GDM1 (cell line): ENCODE measurements around the gene TAS1R1.
"Not testable (repeated sequence)": the region's sequence is repeated elsewhere in the genome, so short reads cannot be mapped to it uniquely, and the experiment has no call there.

Experiments
- DNase-seq: peaks from one replicate; lab custom pipeline; 2025; lab: John Stamatoyannopoulos, UW

Gene TAS1R1

GRCh38 chr1:6591222-6591621 lies 36.1 kb downstream of the TAS1R1 start:
- peak; percentile 69 for DNase-seq

GRCh38 chr1:6591644-6592043 lies 36.5 kb downstream of the TAS1R1 start:
- DNase-seq, result no peak

GRCh38 chr1:6592441-6592840 lies 37.3 kb downstream of the TAS1R1 start:
- DNase-seq, result no peak

DNA sequence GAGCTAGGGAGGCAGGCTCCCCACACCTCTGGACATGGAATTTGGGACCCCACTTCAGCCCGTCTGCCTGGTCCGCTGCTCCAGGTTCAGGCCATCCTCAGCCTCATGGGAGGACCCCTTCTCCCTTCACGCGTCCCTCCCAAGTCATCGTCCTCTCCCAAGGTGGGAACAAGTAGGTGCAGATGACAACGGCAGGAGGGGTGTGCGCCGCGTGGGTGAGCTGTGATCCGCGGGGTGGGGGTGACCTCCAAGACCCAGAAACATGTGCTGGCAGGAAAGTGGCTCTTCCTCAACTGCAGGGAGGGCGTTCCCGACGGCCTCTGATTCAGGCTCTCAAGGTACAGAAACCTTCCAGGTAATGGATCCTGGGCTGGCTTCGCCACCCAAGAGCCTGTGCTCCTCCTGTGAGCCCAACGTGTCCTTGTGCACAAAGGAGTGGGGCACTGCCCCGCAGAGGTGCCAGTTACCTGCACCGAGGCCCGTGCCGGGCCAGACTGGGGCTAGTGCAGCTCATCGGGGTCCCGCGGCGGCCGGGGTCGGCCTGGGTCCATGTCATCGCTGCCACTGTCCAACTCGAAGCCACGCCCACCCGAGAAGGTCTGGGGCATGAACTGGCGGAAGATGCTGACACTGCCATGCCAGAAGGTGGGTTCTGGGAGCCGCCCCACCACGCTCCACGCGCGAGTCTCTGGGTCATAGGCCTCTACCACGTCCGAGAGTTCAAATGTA lies 37.9 kb downstream of the TAS1R1 start:
- DNase-seq, result no peak

DNA sequence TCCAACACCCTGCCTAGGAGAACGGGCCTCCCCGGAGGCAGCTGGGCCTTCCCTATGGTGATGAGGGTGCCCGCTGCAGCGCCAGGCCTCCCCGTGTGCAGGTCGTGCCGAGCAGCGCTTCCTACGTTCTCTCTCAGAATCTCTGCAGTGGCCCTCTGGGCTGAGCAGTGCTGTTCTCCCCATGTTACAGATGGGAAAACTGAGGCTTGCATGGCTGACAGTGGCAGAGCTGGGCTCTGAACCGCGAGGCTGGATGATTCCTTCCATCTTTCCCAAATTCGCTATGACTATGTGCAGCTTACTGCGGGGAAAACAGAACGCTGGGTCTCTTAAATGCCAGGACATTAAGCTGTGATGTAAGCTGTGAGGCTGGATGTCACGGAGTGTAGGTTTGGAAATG lies 38.7 kb downstream of the TAS1R1 start:
- no peak for DNase-seq

DNA sequence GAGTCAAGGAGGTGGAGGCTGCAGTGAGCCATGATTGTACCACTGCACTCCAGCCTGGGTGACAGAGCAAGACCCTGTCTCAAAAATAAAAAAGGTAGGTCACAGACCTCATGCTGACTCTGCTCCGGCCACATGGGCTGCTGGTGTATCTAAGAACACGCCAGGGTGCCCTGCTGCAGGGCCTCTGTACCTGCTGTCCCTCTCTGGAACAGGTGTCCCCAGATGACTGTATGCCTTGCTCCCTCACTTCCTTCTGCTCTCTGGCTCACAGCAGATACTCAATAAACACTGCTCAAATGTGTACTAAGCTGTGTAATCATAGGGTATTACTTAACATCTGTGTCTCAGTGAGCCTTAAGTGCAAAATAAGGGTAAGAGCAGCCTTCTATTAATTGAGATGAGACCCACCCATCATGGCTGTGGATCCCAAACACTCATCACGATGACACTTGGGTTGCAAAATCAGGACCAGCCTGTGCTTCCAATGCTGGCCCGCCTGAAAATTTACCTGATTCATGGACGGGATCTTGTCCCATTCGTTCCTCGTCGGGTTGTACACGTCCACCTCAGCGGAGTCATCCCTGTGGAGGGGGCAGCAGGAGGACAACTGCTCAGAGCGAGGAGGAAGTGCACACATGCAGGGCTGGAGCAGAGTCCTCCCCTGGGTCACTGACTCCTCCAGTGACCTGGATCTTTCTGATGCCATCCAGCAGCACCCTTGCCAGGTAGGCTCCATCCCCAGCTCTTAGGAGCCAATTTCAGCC lies 40.1 kb downstream of the TAS1R1 start:
- no peak for DNase-seq

DNA sequence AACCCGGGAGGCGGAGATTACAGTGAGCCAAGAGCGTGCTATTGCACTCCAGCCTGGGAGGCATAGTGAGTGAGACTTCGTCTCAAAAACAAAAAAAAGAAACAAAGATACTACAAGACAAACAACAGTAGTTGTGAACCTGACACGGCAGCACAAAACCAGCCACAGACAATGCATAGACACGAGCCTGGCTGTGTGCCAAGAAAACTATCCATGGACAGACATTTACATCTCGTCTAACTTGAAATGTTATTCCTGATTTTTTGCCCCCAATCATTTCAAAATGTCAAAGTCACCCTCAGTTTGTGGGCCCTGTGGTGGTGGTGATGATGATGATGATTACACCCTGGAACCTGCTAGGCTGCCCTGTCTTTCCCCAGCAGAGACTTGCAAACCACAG lies 41.2 kb downstream of the TAS1R1 start:
- DNase-seq, result no peak

- no peak for DNase-seq
Observed at GRCh38 chr1:6596886-6597776, 42.0 kb downstream of the TAS1R1 start.

- DNase-seq, result no peak
Observed at GRCh38 chr1:6597777-6598131, 42.6 kb downstream of the TAS1R1 start.

DNA sequence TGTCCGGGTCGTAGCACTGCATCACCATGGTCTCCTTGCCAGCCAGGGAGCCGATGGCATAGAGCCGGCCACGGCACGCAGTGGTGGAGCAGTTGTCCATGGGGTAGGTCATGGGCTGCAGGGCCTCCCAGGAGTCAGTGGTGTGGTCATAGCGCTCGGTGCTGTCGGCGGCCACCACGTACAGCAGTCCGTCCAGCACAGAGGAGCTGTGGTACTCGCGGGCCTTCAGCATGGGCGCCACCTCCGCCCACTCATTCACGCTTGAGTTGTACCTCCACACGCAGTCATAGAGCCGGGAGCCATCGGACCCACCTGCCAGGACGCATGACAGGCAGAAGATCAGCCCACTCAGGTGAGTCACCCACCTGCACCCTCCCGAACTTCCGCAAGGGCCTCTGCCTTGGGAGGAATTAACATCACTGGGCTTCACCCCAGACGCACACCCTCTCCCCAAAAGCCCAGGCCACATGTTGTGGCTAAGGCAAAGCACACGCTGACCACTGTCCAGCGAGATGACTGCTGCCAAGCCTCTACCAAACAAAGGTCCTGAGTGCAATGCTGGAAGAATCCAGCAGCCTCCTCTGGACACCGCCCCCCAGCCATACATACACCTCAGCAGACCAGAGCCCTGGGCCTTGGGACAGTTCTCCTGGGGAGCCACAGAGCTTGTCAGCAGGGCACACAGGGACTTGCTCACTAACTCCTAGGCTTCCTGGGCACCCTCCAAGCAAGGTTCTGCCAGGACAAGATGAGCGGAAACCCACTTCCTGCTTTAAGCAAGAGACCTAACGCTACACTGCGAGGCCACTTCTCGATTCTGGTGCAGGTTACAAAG lies 44.3 kb downstream of the TAS1R1 start:
- peak; percentile 67 for DNase-seq

DNA sequence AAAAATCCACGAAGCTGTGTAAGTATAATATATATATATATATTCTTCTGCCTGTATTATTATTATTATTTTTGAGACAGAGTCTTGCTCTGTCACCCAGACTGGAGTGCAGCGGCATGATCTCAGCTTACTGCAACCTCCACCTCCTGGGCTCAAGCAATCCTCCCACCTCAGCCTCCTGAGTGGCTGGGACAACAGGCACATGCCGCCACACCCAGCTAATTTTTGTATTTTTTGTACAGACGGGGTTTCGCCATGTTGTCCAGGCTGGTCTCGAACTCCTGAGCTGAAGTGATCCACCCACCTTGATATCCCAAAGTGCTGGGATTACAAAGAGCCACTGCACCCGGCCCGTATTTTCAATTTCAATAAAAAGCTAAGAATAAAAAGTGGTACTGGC lies 44.9 kb downstream of the TAS1R1 start:
- DNase-seq, result not testable (repeated sequence)

GRCh38 chr1:6600410-6601048 lies 45.4 kb downstream of the TAS1R1 start:
- DNase-seq, result no peak

DNA sequence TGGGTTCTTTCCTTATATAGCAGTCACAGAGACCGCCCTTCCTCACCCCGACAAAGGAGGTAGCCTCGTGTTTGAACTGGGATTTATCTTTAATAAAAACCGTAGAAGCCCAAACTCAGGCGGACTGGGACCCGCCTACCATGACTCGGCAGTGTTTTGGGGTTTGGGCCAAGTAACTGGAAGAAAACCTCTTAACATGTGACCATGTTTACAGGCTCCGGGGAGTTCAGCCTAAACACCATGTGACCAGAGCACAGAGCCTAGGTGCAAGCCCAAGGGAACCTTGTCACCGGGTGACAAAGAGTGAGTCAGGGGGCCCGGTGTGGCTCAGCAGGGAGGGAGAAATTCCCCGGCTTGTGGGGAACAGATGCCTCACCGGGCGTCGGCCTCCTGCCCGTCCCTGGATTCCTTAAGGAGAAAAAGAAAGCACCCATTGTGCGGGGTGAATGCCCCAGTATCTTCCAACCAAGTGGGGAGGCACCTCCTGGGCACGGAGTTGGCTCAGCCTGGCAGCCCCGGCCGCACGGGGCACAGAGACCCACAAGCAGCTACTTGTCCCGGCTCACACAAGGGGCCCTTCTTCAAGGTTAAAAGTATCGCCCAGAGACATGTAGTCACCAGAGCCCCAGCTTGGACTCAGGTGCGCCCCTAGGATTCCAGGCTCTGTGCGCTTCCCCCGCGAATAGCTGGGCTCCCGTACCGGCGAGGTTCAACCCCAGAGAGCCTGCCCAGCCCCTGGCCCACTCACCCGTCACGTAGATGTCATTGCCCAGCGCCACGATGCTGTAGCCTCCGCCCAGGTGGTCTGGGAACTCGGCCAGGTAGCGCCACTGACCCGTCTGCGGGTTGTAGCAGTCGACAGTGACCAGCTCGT lies 46.2 kb downstream of the TAS1R1 start:
- peak; percentile 29 for DNase-seq

GRCh38 chr1:6601923-6602668 lies 47.0 kb downstream of the TAS1R1 start:
- DNase-seq, result no peak

DNA sequence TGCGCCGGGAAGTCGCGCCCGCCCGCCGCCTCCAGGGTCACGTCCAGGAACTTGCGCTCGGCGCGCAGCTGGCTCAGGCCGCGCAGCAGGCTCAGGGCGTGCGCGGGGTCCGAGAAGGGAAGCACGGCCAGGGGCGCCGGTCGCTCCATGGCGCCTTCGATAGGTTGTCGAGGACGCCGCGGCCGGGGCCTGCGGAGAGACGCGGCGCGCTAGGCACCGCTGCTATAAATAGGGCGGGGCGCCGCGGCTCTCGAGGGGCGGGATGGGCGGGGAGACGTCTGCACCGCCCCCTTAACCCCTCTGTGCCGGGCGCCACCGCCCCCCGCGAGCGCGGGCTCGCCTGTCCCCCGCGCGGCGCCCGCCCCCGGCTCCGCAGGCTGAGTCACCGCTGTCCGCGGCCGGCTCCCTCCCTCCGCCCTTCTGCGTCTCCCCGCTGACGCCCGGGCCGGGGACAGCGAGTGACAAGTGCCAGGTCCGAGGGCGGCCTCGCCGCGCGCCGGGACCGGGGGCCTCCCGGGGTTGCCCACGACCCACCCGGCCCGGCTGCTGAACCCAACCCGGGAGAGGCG lies 47.6 kb downstream of the TAS1R1 start, which contains the start of gene KLHL21:
Gene KLHL21 (minus strand): TSS at position 201 of the 569 bp plus-strand sequence. CDS start 52 bp downstream, at position 149.
- peak; percentile 85 for DNase-seq

GRCh38 chr1:6603238-6603914 lies 48.3 kb downstream of the TAS1R1 start:
- no peak for DNase-seq

- DNase-seq, result no peak
Observed at GRCh38 chr1:6603915-6604558, 48.9 kb downstream of the TAS1R1 start.
